ENCODE results near the gene HS2ST1.
"Not testable (repeated sequence)": the region's sequence is repeated elsewhere in the genome, so short reads cannot be mapped to it uniquely, and the experiment has no call there.

The HS2ST1 gene

GRCh38 chr1:87056974-87057373 is 142.5 kb downstream of the HS2ST1 start:
- no peak for DNase-seq (ENCODE audit: low read depth)
- H3K4me3 ChIP-seq (ENCODE audit: low read depth, low read length): no peak overlapping the region
- TF ChIP-seq, protein P1, sequence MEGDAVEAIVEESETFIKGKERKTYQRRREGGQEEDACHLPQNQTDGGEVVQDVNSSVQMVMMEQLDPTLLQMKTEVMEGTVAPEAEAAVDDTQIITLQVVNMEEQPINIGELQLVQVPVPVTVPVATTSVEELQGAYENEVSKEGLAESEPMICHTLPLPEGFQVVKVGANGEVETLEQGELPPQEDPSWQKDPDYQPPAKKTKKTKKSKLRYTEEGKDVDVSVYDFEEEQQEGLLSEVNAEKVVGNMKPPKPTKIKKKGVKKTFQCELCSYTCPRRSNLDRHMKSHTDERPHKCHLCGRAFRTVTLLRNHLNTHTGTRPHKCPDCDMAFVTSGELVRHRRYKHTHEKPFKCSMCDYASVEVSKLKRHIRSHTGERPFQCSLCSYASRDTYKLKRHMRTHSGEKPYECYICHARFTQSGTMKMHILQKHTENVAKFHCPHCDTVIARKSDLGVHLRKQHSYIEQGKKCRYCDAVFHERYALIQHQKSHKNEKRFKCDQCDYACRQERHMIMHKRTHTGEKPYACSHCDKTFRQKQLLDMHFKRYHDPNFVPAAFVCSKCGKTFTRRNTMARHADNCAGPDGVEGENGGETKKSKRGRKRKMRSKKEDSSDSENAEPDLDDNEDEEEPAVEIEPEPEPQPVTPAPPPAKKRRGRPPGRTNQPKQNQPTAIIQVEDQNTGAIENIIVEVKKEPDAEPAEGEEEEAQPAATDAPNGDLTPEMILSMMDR (conservative IDR thresholded peaks at IDR 0.05; ENCODE audit: low read depth, low read length): no peak

DNA sequence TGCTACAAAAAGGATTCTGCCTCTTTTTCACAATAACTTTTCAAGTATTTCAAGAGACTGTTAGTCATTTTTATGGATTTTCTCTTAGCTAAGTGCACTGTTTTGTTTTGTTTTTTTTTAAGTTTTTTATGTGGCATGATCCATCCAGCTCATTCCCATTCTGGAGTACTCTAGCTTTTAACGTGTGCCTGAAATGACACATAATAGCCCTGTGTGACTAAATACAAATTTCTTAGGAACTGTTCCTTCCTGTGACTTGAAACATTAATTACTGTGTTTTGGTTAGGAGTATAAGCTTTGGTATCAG is 143.9 kb downstream of the HS2ST1 start:
- no peak overlapping the region for H3K4me3 ChIP-seq (ENCODE audit: low read depth, low read length)
- no peak for DNase-seq (ENCODE audit: low read depth)
- TF ChIP-seq, protein P1 (conservative IDR thresholded peaks at IDR 0.05; ENCODE audit: low read depth, low read length): no peak

GRCh38 chr1:87061742-87062156 is 147.3 kb downstream of the HS2ST1 start:
- DNase-seq (ENCODE audit: low read depth): no peak
- H3K4me3 ChIP-seq (ENCODE audit: low read depth, low read length): no peak overlapping the region
- TF ChIP-seq, protein P1 (conservative IDR thresholded peaks at IDR 0.05; ENCODE audit: low read depth, low read length): no peak

DNA sequence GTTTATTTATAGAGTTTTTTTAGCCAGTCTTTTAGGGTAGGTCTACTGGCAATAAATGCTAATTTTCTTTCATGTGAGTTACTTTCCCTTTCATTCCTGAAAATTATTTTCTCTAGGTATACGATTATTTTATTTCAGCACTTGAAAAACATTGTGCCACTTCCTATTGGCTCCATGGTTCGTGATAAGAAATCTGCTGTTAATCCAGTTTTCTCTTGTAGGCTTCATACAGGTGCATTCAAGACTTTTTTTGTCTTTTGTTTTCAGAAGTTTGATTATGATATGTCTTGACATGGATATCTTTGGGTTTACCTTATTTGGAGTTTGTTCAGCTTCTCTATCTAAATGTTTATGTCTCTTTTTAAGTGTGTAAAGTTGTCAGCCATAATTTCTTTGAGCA is 148.3 kb downstream of the HS2ST1 start:
- no peak for DNase-seq (ENCODE audit: low read depth)
- TF ChIP-seq, protein P1 (conservative IDR thresholded peaks at IDR 0.05; ENCODE audit: low read depth, low read length): no peak
- H3K4me3 ChIP-seq (ENCODE audit: low read depth, low read length): no peak overlapping the region

GRCh38 chr1:87064309-87064708 is 149.9 kb downstream of the HS2ST1 start:
- DNase-seq (ENCODE audit: low read depth): no peak
- TF ChIP-seq, protein P1 (conservative IDR thresholded peaks at IDR 0.05; ENCODE audit: low read depth, low read length): no peak

DNA sequence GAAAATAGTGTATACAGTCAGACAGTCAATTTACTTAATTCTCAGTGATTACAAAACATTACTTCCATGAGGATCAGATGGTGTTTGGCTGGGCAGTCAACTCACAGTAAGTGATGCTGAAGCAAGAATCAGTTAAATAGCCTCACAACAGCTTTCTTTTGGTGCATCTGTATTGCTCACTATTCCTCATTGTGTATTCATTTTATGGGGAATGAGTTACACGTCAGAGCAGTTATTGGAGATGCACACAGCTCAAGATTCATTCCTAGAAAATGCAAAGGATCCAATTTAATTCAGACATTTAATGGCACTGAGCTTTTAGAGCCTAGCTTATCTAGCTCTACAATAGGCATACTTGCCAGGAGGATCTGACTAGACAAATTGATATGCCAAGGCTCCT is 150.6 kb downstream of the HS2ST1 start:
- H3K4me3 ChIP-seq (ENCODE audit: low read depth, low read length): no peak overlapping the region
- TF ChIP-seq, protein P1 (conservative IDR thresholded peaks at IDR 0.05; ENCODE audit: low read depth, low read length): no peak
- no peak for DNase-seq (ENCODE audit: low read depth)

More at GRCh38 chr1:87064309-87064708, 149.9 kb downstream of the HS2ST1 start:
- no peak overlapping the region for H3K4me3 ChIP-seq (ENCODE audit: low read depth, low read length)

GRCh38 chr1:87066708-87067107 is 152.3 kb downstream of the HS2ST1 start:
- not testable (repeated sequence) for H3K4me3 ChIP-seq (ENCODE audit: low read depth, low read length); DNase-seq (ENCODE audit: low read depth)

DNA sequence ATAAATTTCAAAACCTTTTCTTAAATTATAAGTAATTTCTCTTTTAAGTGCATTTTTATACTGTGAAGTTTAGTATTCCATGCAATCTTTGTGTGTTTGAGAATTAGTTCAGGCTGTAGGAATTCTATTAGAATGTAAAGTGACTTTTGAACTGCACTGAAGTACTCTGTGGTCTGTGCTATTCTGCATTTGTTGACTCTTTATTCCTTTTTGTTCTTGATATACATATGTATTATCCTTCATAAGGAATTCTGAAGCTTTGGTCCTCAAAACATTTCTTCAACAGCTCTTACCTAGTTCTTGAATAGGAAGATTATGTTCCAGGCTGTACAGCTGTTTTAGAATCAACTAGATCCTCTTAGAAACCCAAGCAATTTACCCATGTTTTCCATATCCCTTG is 158.0 kb downstream of the HS2ST1 start:
- no peak for DNase-seq (ENCODE audit: low read depth)
- no peak overlapping the region for H3K4me3 ChIP-seq (ENCODE audit: low read depth, low read length)
- TF ChIP-seq, protein P1 (conservative IDR thresholded peaks at IDR 0.05; ENCODE audit: low read depth, low read length): no peak
